ENCODE results near the gene SMAD6.

SMAD6 gene

GRCh38 chr15:66703540-66703941 lies 1.5 kb downstream of the SMAD6 start:
- H3K27me3 Mint-ChIP-seq, result peaks cover 5% of the 10 kb centered on the region
- no peak overlapping the region for H3K4me3 Mint-ChIP-seq
- DNase-seq (ENCODE audit: low spot score in 2 of 2) (peak in 1 of 2 donors; percentile 53), ATAC-seq (ENCODE audit: low read depth) (no peak)
- peaks cover 11% of the 10 kb centered on the region for H3K4me1 Mint-ChIP-seq
- no peak overlapping the region for H3K27ac Mint-ChIP-seq
- H3K36me3 Mint-ChIP-seq, result no peaks in the 10 kb centered on the region
- H3K9me3 Mint-ChIP-seq, result no peaks in the 10 kb centered on the region

GRCh38 chr15:66704019-66704802 lies 2.2 kb downstream of the SMAD6 start:
- H3K36me3 Mint-ChIP-seq, result no peaks in the 10 kb centered on the region
- peak overlapping the region; percentile 72 for H3K4me3 Mint-ChIP-seq
- peaks cover 11% of the 10 kb centered on the region for H3K4me1 Mint-ChIP-seq

GRCh38 chr15:66704803-66705153 lies 2.7 kb downstream of the SMAD6 start:
- H3K4me1 Mint-ChIP-seq, result peaks cover 12% of the 10 kb centered on the region
- no peaks in the 10 kb centered on the region for H3K36me3 Mint-ChIP-seq
- H3K9me3 Mint-ChIP-seq, result no peaks in the 10 kb centered on the region
- H3K27ac Mint-ChIP-seq, result no peak overlapping the region
- H3K4me3 Mint-ChIP-seq, result no peak overlapping the region
- ATAC-seq (ENCODE audit: low read depth) (no peak), DNase-seq (ENCODE audit: low spot score in 2 of 2) (no peak)
- H3K27me3 Mint-ChIP-seq, result peaks cover 5% of the 10 kb centered on the region

More at GRCh38 chr15:66704019-66704802, 2.2 kb downstream of the SMAD6 start:
- ATAC-seq (ENCODE audit: low read depth), result no peak
- H3K27me3 Mint-ChIP-seq, result peaks cover 5% of the 10 kb centered on the region
- DNase-seq (ENCODE audit: low spot score in 2 of 2), result peak in 1 of 2 donors; percentile 34
- H3K9me3 Mint-ChIP-seq, result no peaks in the 10 kb centered on the region
- H3K27ac Mint-ChIP-seq, result no peak overlapping the region

GRCh38 chr15:66705277-66706146 lies 3.5 kb downstream of the SMAD6 start:
- no peaks in the 10 kb centered on the region for H3K9me3 Mint-ChIP-seq
- DNase-seq (ENCODE audit: low spot score in 2 of 2), result no peak
- peaks cover 5% of the 10 kb centered on the region for H3K27me3 Mint-ChIP-seq
- H3K27ac Mint-ChIP-seq, result no peak overlapping the region
- H3K36me3 Mint-ChIP-seq, result no peaks in the 10 kb centered on the region
- ATAC-seq (ENCODE audit: low read depth), result no peak
- no peak overlapping the region for H3K4me3 Mint-ChIP-seq
- peaks cover 10% of the 10 kb centered on the region for H3K4me1 Mint-ChIP-seq

GRCh38 chr15:66706225-66706732 lies 4.2 kb downstream of the SMAD6 start:
- no peak overlapping the region for H3K27ac Mint-ChIP-seq
- H3K9me3 Mint-ChIP-seq, result no peaks in the 10 kb centered on the region
- no peaks in the 10 kb centered on the region for H3K36me3 Mint-ChIP-seq
- H3K4me1 Mint-ChIP-seq, result peaks cover 8% of the 10 kb centered on the region
- no peak for DNase-seq (ENCODE audit: low spot score in 2 of 2)
- ATAC-seq (ENCODE audit: low read depth), result no peak
- no peak overlapping the region for H3K4me3 Mint-ChIP-seq
- H3K27me3 Mint-ChIP-seq, result peaks cover 5% of the 10 kb centered on the region

GRCh38 chr15:66706840-66707239 lies 4.8 kb downstream of the SMAD6 start:
- Mint-ChIP-seq H3K36me3 (no peaks in the 10 kb centered on the region), H3K4me3 (no peak overlapping the region), H3K27me3 (peaks cover 5% of the 10 kb centered on the region), H3K4me1 (peaks cover 8% of the 10 kb centered on the region), H3K27ac (no peak overlapping the region), H3K9me3 (no peaks in the 10 kb centered on the region)
- no peak for ATAC-seq (ENCODE audit: low read depth)
- DNase-seq (ENCODE audit: low spot score in 2 of 2), result no peak

- Mint-ChIP-seq H3K27me3 (peaks cover 3% of the 10 kb centered on the region), H3K4me3 (no peak overlapping the region), H3K27ac (no peak overlapping the region), H3K9me3 (no peaks in the 10 kb centered on the region), H3K4me1 (peaks cover 5% of the 10 kb centered on the region), H3K36me3 (no peaks in the 10 kb centered on the region)
- ATAC-seq (ENCODE audit: low read depth), result no peak
- no peak for DNase-seq (ENCODE audit: low spot score in 2 of 2)
Measured at GRCh38 chr15:66707310-66708082, 5.5 kb downstream of the SMAD6 start.

- Mint-ChIP-seq H3K4me3 (no peak overlapping the region), H3K27me3 (peaks cover 3% of the 10 kb centered on the region), H3K27ac (no peak overlapping the region), H3K36me3 (no peaks in the 10 kb centered on the region), H3K9me3 (no peaks in the 10 kb centered on the region), H3K4me1 (peaks cover 5% of the 10 kb centered on the region)
- DNase-seq (ENCODE audit: low spot score in 2 of 2), result no peak
- no peak for ATAC-seq (ENCODE audit: low read depth)
Measured at GRCh38 chr15:66708389-66708788, 6.4 kb downstream of the SMAD6 start.

GRCh38 chr15:66709884-66710283 lies 7.8 kb downstream of the SMAD6 start:
- Mint-ChIP-seq H3K27ac (no peak overlapping the region), H3K4me3 (no peak overlapping the region), H3K9me3 (no peaks in the 10 kb centered on the region), H3K27me3 (no peaks in the 10 kb centered on the region), H3K4me1 (peaks cover 6% of the 10 kb centered on the region), H3K36me3 (no peaks in the 10 kb centered on the region)
- DNase-seq (ENCODE audit: low spot score in 2 of 2) (no peak), ATAC-seq (ENCODE audit: low read depth) (no peak)

GRCh38 chr15:66711260-66711659 lies 9.2 kb downstream of the SMAD6 start:
- H3K9me3 Mint-ChIP-seq, result no peaks in the 10 kb centered on the region
- DNase-seq (ENCODE audit: low spot score in 2 of 2), result no peak
- no peaks in the 10 kb centered on the region for H3K27me3 Mint-ChIP-seq
- H3K4me1 Mint-ChIP-seq, result peaks cover 6% of the 10 kb centered on the region
- no peak overlapping the region for H3K27ac Mint-ChIP-seq
- no peaks in the 10 kb centered on the region for H3K36me3 Mint-ChIP-seq
- H3K4me3 Mint-ChIP-seq, result no peak overlapping the region
- no peak for ATAC-seq (ENCODE audit: low read depth)

GRCh38 chr15:66711862-66712261 lies 9.8 kb downstream of the SMAD6 start:
- H3K36me3 Mint-ChIP-seq, result no peaks in the 10 kb centered on the region
- H3K27me3 Mint-ChIP-seq, result peaks cover 2% of the 10 kb centered on the region
- H3K27ac Mint-ChIP-seq, result no peak overlapping the region
- ATAC-seq (ENCODE audit: low read depth) (no peak), DNase-seq (ENCODE audit: low spot score in 2 of 2) (no peak)
- H3K4me1 Mint-ChIP-seq, result peaks cover 6% of the 10 kb centered on the region
- H3K4me3 Mint-ChIP-seq, result no peak overlapping the region
- H3K9me3 Mint-ChIP-seq, result no peaks in the 10 kb centered on the region

- H3K36me3 Mint-ChIP-seq, result no peaks in the 10 kb centered on the region
- ATAC-seq (ENCODE audit: low read depth) (no peak), DNase-seq (ENCODE audit: low spot score in 2 of 2) (no peak)
- no peaks in the 10 kb centered on the region for H3K9me3 Mint-ChIP-seq
- H3K4me3 Mint-ChIP-seq, result no peak overlapping the region
- peaks cover 6% of the 10 kb centered on the region for H3K4me1 Mint-ChIP-seq
- no peak overlapping the region for H3K27ac Mint-ChIP-seq
- H3K27me3 Mint-ChIP-seq, result peaks cover 8% of the 10 kb centered on the region
Measured at GRCh38 chr15:66713843-66714508, 11.9 kb downstream of the SMAD6 start.

GRCh38 chr15:66714543-66714981 lies 12.5 kb downstream of the SMAD6 start:
- no peaks in the 10 kb centered on the region for H3K36me3 Mint-ChIP-seq
- H3K27ac Mint-ChIP-seq, result no peak overlapping the region
- ATAC-seq (ENCODE audit: low read depth) (no peak), DNase-seq (ENCODE audit: low spot score in 2 of 2) (no peak)
- H3K4me1 Mint-ChIP-seq, result peaks cover 6% of the 10 kb centered on the region
- no peak overlapping the region for H3K4me3 Mint-ChIP-seq
- H3K27me3 Mint-ChIP-seq, result peaks cover 8% of the 10 kb centered on the region
- no peaks in the 10 kb centered on the region for H3K9me3 Mint-ChIP-seq

Measured in memory B cell (primary cell).